ENCODE measurements around the gene CEL. TPM values are rescaled to one million over a fixed set of nuclear protein-coding genes. Genes with fewer than 3 reads are reported as not detected.

The CEL gene
- total and polyA plus RNA-seq, 2 donors (not counting 1 experiment from before 2014, with no cell fraction given) = 0.12 to 0.33 TPM

GRCh38 chr9:133029994-133030316, 31.8 kb upstream of the CEL start:
- Histone ChIP-seq H3K4me2 (ENCODE audit: extremely low read depth, insufficient read depth, low read length) (peak overlapping the region; percentile 76), H3K9ac (ENCODE audit: insufficient read depth, low read length) (peak overlapping the region; percentile 92), H4K20me1 (ENCODE audit: control insufficient read depth, extremely low read depth, insufficient read depth, low read length) (no peaks in the 10 kb centered on the region), H3K9me3 (ENCODE audit: control insufficient read depth, insufficient read depth, low read depth, low read length) (no peaks in the 10 kb centered on the region), H3K36me3 (ENCODE audit: control insufficient read depth, insufficient read depth, low read length) (peaks cover 2% of the 10 kb centered on the region), H2AFZ (ENCODE audit: low read length) (peak overlapping the region; percentile 71), H3K4me1 (ENCODE audit: control insufficient read depth, extremely low read depth, insufficient read depth, low read length) (peaks cover 4% of the 10 kb centered on the region), H3K27ac (ENCODE audit: insufficient read depth, low read length) (peak overlapping the region; percentile 88), H3K27me3 (ENCODE audit: control insufficient read depth, insufficient read depth, low read length) (no peaks in the 10 kb centered on the region), H3K4me3 (replicated peaks in 1 of 4; ENCODE audit: control extremely low read depth in 1 of 4, insufficient read depth in 1 of 4, low read depth in 3 of 4, low read length in 4 of 4) (peak overlapping the region; percentile 93 to 100 (median 98)), H3K79me2 (ENCODE audit: control insufficient read depth, insufficient read depth, low read length) (peaks cover 43% of the 10 kb centered on the region)
- no peak for DNase-seq (ENCODE audit: low read depth in 2 of 2)
- TF ChIP-seq EZH2 (IDR thresholded peaks at IDR 0.05; ENCODE audit: low read length, missing control alignments) (no peak), CTCF (conservative IDR thresholded peaks at IDR 0.05 in 1 of 2, IDR thresholded peaks at IDR 0.05 in 1 of 2; ENCODE audit: low read depth in 1 of 2, low read length in 2 of 2) (no peak)

GRCh38 chr9:133030317-133031129, 31.3 kb upstream of the CEL start, which contains the start of gene GTF3C5:
Gene GTF3C5, plus strand, starts transcription at chr9:133030997. Its CDS starts 15 bp downstream, at chr9:133031012.
- no peaks in the 10 kb centered on the region for H3K9me3 ChIP-seq (ENCODE audit: control insufficient read depth, insufficient read depth, low read depth, low read length)
- TF ChIP-seq EZH2 (IDR thresholded peaks at IDR 0.05; ENCODE audit: low read length, missing control alignments) = no peak
- TF ChIP-seq CTCF (conservative IDR thresholded peaks at IDR 0.05 in 1 of 2, IDR thresholded peaks at IDR 0.05 in 1 of 2; ENCODE audit: low read depth in 1 of 2, low read length in 2 of 2) = no peak
- H3K9ac ChIP-seq (ENCODE audit: insufficient read depth, low read length) = peak within 1 kb of the TSS; percentile 92
- H3K4me3 ChIP-seq (replicated peaks in 1 of 4; ENCODE audit: control extremely low read depth in 1 of 4, insufficient read depth in 1 of 4, low read depth in 3 of 4, low read length in 4 of 4) = peak within 1 kb of the TSS; percentile 93 to 100 (median 98)
- peak within 1 kb of the TSS; percentile 77 for H2AFZ ChIP-seq (ENCODE audit: low read length)
- no peaks in the 10 kb centered on the region for H3K27me3 ChIP-seq (ENCODE audit: control insufficient read depth, insufficient read depth, low read length)
- H3K27ac ChIP-seq (ENCODE audit: insufficient read depth, low read length) = peak within 1 kb of the TSS; percentile 88
- peak; percentile 99 to 100 for DNase-seq (ENCODE audit: low read depth in 2 of 2)
- H3K4me1 ChIP-seq (ENCODE audit: control insufficient read depth, extremely low read depth, insufficient read depth, low read length) = peaks cover 4% of the 10 kb centered on the region
- H4K20me1 ChIP-seq (ENCODE audit: control insufficient read depth, extremely low read depth, insufficient read depth, low read length) = no peaks in the 10 kb centered on the region
- peak within 1 kb of the TSS; percentile 87 for H3K4me2 ChIP-seq (ENCODE audit: extremely low read depth, insufficient read depth, low read length)
- H3K36me3 ChIP-seq (ENCODE audit: control insufficient read depth, insufficient read depth, low read length) = peaks cover 2% of the 10 kb centered on the region
- peaks cover 46% of the 10 kb centered on the region for H3K79me2 ChIP-seq (ENCODE audit: control insufficient read depth, insufficient read depth, low read length)

- Histone ChIP-seq H3K9ac (ENCODE audit: insufficient read depth, low read length) (peak overlapping the region; percentile 83), H3K4me2 (ENCODE audit: extremely low read depth, insufficient read depth, low read length) (peak overlapping the region; percentile 87), H3K4me3 (replicated peaks in 1 of 4; ENCODE audit: control extremely low read depth in 1 of 4, insufficient read depth in 1 of 4, low read depth in 3 of 4, low read length in 4 of 4) (peak overlapping the region; percentile 85 to 100 (median 94)), H3K27me3 (ENCODE audit: control insufficient read depth, insufficient read depth, low read length) (no peaks in the 10 kb centered on the region), H3K36me3 (ENCODE audit: control insufficient read depth, insufficient read depth, low read length) (peaks cover 2% of the 10 kb centered on the region), H3K9me3 (ENCODE audit: control insufficient read depth, insufficient read depth, low read depth, low read length) (no peaks in the 10 kb centered on the region), H3K79me2 (ENCODE audit: control insufficient read depth, insufficient read depth, low read length) (peaks cover 51% of the 10 kb centered on the region), H3K27ac (ENCODE audit: insufficient read depth, low read length) (peak overlapping the region; percentile 88), H2AFZ (ENCODE audit: low read length) (peak overlapping the region; percentile 77), H4K20me1 (ENCODE audit: control insufficient read depth, extremely low read depth, insufficient read depth, low read length) (no peaks in the 10 kb centered on the region), H3K4me1 (ENCODE audit: control insufficient read depth, extremely low read depth, insufficient read depth, low read length) (peaks cover 4% of the 10 kb centered on the region)
- no peak for DNase-seq (ENCODE audit: low read depth in 2 of 2)
- no peak for TF ChIP-seq CTCF (conservative IDR thresholded peaks at IDR 0.05 in 1 of 2, IDR thresholded peaks at IDR 0.05 in 1 of 2; ENCODE audit: low read depth in 1 of 2, low read length in 2 of 2)
- no peak for TF ChIP-seq EZH2 (IDR thresholded peaks at IDR 0.05; ENCODE audit: low read length, missing control alignments)
Observed at GRCh38 chr9:133031130-133031422, 30.7 kb upstream of the CEL start.

Data from fibroblast of lung (primary cell).